Superior temporal gyrus (tissue), 1 donor: ENCODE measurements around the gene TFF1.

ENCODE experiments used
- DNase-seq: peaks from one replicate; pipeline ENCODE4 v3.0.0-alpha.2; 2016; ENCODE audit errors: extremely low spot score

The TFF1 gene

GRCh38 chr21:42398436-42399028 is 32.2 kb upstream of the TFF1 start:
- no peak for DNase-seq

- DNase-seq = no peak
Measured at GRCh38 chr21:42397746-42398394, 31.5 kb upstream of the TFF1 start.

DNA sequence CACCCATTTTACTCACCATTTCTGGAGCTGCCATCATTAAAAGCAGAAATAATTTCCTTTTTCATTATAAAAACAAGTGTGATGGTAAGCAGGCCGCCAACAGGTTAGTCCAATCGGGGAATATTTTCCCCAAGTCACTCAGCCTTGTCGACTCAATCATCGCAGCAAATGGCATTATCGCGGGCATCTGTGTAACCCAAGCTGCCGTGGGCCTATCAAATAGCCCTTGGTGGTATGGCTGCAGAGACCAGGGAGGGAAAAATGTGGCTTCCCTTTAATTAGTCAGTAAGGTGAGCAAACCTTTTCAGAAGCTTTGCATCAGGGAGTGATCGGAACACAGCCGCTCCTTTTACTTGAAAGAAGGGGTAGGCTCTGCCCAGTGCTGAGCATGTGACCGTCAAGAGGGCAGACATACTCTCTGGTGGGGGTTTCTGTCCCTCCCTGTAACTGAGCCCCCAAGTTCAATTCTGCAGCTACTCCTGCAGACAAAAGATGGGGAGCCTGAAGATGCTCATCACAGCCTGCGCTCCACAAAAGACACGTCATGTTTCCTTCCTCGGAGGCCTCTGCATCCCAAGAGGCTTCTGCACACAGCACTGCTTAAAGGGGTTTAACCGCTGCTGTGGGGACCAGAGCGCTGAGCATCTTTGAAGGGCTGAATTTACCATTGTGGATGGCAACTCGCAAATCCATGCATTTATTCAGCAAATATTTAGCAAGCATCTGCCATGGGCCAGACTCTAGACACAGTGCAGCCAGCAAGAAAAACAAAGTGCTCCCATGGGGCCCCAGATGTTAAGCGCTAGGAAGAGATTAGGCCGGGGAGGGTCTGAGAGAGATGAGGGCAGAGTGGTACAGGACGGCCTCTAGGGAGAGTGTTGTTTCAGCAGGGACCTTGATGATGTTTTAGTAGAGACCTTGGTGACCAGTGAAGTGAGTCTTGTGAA is 30.7 kb upstream of the TFF1 start:
- no peak for DNase-seq

- DNase-seq = no peak
Measured at GRCh38 chr21:42395905-42396651, 29.7 kb upstream of the TFF1 start, which contains the start of gene TMPRSS3. TSS of gene TMPRSS3 (minus strand) at chr21:42396052. CDS start at chr21:42395417, 635 bp downstream.

GRCh38 chr21:42395302-42395701 is 29.0 kb upstream of the TFF1 start:
- DNase-seq = no peak

- DNase-seq = no peak
Measured at GRCh38 chr21:42393443-42393950, 27.2 kb upstream of the TFF1 start.

DNA sequence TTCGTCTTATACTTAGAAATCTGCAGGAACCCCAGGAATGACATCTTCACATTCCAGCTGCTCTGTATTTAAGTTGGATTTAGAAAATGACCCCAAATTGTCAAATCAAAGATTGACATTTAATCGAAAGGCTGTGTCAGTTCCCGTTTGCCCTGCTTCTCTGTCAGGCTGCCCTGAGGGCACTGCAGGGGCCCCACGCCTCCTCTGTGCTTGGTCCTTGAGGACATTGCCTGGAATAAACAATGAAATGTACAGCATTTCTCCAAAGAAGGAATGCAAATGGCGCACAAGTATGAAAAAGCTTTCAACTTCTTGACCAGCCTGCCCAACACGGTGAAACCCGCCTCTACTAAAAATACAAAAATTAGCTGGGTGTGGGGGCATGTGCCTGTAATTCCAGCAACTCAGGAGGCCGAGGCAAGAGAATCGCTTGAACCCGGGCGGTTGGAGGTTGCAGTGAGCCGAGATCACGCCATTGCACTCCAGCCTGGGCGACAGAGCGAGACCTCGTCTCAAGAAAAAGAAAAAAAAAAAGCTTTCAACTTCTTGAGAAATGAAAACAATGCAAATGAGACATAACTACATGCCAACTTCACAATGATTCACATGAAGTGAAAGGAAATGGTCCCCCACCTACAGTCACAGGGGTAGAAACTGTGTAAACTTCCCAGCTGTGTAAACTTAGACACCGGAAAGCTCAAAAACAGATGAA is 26.6 kb upstream of the TFF1 start:
- DNase-seq = no peak

DNA sequence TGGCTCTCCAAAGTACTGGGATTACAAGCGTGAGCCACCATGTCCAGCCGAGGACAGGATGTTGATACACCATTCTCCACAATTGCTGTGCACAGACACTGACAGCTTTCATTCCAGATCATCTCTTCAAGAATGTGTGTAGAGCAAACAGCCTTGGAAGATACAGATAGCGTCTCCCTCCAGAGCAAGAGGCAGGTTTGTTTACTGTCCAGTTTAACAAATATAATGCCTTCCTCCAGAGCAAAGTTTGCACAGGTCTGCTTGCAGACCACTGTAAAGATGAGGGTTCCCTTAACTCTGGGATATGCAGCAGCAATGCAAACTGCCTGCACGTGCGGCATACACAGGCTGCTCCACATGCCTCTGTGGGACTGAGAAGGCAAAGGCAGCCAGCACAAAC is 25.0 kb upstream of the TFF1 start:
- no peak for DNase-seq

DNA sequence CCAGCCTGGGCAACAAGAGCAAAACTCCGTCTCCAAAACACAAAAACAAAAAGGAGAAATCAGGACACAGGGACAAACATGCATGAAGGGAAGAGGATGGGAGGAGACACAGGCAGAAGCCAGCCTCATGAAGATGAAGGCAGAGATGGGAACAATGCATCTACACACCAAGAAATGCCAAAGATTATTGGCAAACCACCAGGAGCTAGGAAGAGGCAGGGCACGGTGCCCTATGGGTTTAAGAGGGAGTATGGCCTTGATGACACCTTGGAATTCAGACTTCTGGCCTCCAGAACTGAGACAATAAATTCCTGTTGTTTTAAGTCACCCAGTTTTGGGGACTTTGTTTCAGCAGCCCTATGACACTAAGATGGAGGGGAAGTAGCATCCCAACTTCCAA is 24.4 kb upstream of the TFF1 start:
- no peak for DNase-seq

DNA sequence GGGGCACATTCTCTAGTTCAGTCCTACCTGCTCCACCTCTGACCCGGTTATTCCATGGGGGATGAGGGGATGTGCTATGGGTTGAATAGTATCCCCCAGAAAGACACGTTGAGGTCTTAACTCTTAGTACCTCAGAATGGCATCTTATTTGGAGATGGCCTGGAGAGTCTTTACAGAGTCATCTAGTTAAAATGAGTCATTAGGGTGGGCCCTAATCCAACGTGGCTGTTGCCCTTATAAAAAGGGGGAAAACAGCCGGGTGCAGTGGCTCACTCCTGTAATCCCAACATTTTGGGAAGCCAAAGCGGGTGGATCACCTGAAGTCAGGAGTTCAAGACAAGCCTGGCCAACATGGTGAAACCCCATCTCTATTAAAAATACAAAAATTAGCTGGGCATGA is 23.9 kb upstream of the TFF1 start:
- DNase-seq = no peak

GRCh38 chr21:42389449-42389835 is 23.1 kb upstream of the TFF1 start:
- DNase-seq = no peak

DNA sequence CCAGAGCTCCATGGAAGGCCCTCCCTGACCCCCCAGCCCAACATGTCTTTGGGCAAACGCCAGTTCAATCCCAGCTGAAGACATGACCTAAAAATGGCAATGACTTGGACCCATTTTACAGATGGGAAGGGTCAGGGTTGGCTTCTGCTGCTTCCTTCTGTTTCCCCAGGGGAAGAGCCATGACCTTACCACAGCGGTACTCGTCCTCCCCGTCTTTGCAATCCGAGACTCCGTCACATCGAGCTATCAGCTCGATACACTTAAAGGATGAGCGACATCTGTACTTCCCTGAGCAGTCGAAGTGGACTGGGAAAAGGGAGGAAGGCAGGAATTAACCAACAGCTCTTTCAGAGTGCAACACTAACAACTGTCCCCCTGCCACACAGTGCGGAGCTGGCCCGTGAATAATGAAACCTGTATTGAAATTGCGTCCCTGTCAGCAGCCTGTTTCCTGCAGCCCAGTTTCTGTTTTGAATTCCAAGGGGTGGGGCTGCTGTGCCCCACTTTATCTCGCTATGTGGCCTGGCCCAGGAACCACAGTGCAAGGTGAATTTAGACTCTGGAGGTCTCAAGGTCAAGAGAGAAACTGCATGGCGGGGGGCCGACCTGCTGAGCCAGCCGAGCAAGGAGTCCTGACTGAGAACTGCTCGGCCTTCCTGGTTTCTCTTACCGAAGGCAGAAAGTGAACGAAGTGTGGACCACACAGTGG is 22.6 kb upstream of the TFF1 start:
- DNase-seq = no peak

DNA sequence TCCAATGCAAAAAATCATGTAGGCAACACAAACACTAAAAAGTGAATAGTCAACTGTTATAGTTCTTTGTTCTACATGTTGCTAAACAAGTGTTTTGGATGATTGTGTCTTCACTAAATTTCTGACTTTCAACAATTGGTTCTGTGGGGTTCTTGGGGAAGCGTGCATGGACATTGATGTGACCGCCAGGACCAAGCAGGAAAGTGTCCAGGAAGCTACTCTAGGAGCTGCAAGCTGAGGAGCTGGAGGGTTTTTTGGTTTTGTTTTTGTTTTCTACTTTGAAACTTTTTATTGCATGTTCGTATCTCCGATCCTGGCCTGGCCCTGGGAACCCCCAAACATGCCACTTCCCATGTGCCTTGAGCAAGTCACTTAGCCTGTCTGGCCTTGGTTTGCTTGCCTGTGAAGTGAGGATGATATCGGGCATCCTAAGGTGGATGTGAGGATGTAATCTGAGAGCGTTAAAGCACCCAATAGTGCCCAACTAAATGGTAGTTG is 21.6 kb upstream of the TFF1 start:
- no peak for DNase-seq

GRCh38 chr21:42387164-42387563 is 20.8 kb upstream of the TFF1 start:
- DNase-seq = no peak

GRCh38 chr21:42386034-42386591 is 19.8 kb upstream of the TFF1 start:
- no peak for DNase-seq

- no peak for DNase-seq
Measured at GRCh38 chr21:42385619-42386018, 19.3 kb upstream of the TFF1 start.

DNA sequence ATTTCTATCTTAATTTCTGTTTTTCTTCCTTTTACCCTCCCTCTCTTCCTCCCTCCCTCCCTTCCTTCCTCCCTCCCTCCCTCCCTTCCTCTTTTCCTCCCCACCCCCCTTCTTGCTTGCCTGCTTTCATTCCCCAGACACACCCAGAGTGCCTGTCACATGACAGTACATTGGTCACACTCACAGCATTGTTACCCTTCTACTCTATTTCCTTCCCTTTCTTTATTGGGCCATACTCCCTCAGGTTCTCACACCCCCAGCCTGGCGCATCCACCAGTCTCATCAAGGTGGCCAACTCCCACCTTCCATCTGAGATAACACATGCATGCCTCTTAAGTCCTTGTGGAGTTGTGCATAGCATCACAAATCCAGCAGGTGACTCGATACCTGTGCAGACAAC is 18.7 kb upstream of the TFF1 start:
- no peak for DNase-seq

GRCh38 chr21:42384156-42384945 is 18.0 kb upstream of the TFF1 start:
- no peak for DNase-seq

DNA sequence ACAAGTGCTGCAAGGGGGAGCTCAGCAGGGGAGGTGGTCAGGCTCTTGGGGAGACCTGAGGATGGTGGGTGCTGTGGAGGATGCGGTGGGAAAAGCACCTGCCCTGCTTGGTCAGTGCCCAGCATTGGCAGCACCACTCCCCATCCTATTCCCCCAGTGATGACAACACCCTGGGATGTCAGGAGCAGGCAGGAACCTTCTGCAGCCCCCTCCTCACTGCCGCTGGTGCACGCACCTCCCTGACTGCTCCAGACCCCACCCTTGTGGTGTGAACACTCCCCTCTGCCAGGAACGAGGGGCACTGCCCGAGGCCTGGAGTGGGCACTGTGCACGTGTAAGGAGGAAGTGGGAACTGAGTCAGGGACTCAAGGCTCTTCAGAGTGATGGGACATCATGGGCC is 17.0 kb upstream of the TFF1 start:
- DNase-seq = no peak
